Measurements from ENCODE around the gene IL1RAPL1.
A peak's percentile ranks its signal among the peaks of the same experiment; 100 is the strongest.

IL1RAPL1 gene

DNA sequence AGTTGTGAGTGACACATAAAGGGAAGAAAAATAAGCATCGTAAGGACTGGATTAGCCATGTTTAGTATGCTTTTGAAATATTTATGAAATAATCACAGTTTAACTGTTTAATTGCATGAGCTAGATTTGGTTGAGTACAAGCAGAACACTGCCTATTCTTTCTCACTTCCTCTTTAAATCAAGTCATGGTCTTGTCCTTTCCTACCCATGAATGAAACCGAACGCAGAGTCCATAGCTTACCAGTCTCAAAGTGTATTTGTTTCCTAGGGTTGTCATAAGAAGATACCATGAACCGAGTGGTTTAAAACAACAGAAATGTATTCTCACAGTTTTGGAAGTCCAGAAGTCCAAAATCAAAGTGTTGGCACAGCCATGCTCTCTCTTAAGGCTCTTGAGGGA, 944.1 kb downstream of the IL1RAPL1 start:
- peak overlapping the region in 2 of 11 experiments; percentile 57 to 61; a peak in 2 of 22 replicates for H3K4me2 ChIP-seq
- H4K20me1 ChIP-seq, result no peaks in the 10 kb centered on the region
- TF ChIP-seq Cebpa-rat (IDR thresholded peaks at IDR 0.05), result no peak
- peaks cover 0 to 15% (median 0%) of the 10 kb centered on the region in 10 experiments; a peak in 4 of 20 replicates for H3K4me1 ChIP-seq
- H3K27me3 ChIP-seq, result no peaks in the 10 kb centered on the region
- H3K9me3 ChIP-seq (replicated peaks in 1 of 11), result no peaks in the 10 kb centered on the region
- no peak overlapping the region for H3K27ac ChIP-seq
- H3K36me3 ChIP-seq, result no peaks in the 10 kb centered on the region
- no peak overlapping the region for H3K4me3 ChIP-seq
- H3K9ac ChIP-seq, result no peak overlapping the region

- Histone ChIP-seq H3K4me3 (no peak overlapping the region), H3K27me3 (no peaks in the 10 kb centered on the region), H3K9ac (no peak overlapping the region), H3K4me2 (no peak overlapping the region), H3K4me1 (peaks cover 0 to 10% (median 0%) of the 10 kb centered on the region in 10 experiments; a peak in 4 of 20 replicates), H4K20me1 (no peaks in the 10 kb centered on the region), H3K9me3 (replicated peaks in 1 of 11) (no peaks in the 10 kb centered on the region), H3K36me3 (no peaks in the 10 kb centered on the region), H3K27ac (no peak overlapping the region)
- no peak for TF ChIP-seq Cebpa-rat (IDR thresholded peaks at IDR 0.05)
These were observed 948.2 kb downstream of the IL1RAPL1 start for GRCh38 chrX:29535212-29536162.

- H3K27ac ChIP-seq, result no peak overlapping the region
- H3K36me3 ChIP-seq, result no peaks in the 10 kb centered on the region
- H3K27me3 ChIP-seq, result no peaks in the 10 kb centered on the region
- TF ChIP-seq Cebpa-rat (IDR thresholded peaks at IDR 0.05), result no peak
- H3K4me1 ChIP-seq, result no peaks in the 10 kb centered on the region; a peak in 1 of 20 replicates
- no peaks in the 10 kb centered on the region for H3K9me3 ChIP-seq (replicated peaks in 1 of 11)
- no peak overlapping the region for H3K4me2 ChIP-seq
- H3K9ac ChIP-seq, result no peak overlapping the region
- H3K4me3 ChIP-seq, result no peak overlapping the region
- H4K20me1 ChIP-seq, result no peaks in the 10 kb centered on the region
These were observed 953.8 kb downstream of the IL1RAPL1 start for GRCh38 chrX:29541038-29541437.

DNA sequence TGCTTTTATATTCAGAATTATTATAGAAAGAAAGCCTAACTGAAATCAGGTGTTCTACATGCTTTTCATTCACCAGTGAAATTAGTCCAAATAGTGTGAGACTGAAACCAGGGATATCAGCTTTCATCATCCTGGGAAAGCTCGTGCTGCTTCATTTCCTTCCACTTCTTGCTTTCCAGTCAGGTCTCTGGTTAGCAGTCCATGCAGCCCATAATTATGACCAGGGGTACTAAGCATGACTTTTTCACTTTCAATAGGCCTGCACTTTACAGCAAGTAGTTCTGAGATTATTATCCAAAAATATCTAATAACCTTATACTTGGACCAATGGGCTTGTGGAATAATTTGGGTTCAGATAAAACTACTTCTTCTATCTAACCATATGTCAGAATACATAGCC, 954.9 kb downstream of the IL1RAPL1 start:
- H3K4me1 ChIP-seq, result no peaks in the 10 kb centered on the region; a peak in 1 of 20 replicates
- no peak overlapping the region for H3K4me2 ChIP-seq
- no peaks in the 10 kb centered on the region for H4K20me1 ChIP-seq
- TF ChIP-seq Cebpa-rat (IDR thresholded peaks at IDR 0.05), result no peak
- no peaks in the 10 kb centered on the region for H3K9me3 ChIP-seq (replicated peaks in 1 of 11)
- H3K27me3 ChIP-seq, result no peaks in the 10 kb centered on the region
- H3K27ac ChIP-seq, result no peak overlapping the region
- H3K36me3 ChIP-seq, result no peaks in the 10 kb centered on the region
- no peak overlapping the region for H3K4me3 ChIP-seq
- no peak overlapping the region for H3K9ac ChIP-seq

DNA sequence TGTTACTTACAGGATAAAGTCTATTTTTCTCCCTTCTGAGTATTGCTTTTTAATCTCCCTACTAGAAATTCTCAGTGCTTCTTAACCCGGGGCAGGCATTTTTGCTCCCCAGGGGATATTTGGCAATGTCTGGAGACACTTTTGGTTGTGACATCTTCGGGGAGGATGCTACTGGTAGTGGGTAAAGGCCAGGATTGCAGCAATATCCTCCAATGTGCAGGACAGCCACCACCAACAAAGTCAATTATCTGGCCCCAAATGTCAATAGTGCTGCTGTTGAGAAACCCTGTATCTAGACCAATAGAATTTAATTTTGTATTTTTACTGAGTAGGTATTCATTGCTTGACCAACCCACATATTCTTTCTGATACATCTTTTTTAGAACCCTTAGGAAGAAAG, 958.6 kb downstream of the IL1RAPL1 start:
- H3K9me3 ChIP-seq (replicated peaks in 1 of 11), result no peaks in the 10 kb centered on the region
- H4K20me1 ChIP-seq, result no peaks in the 10 kb centered on the region
- no peaks in the 10 kb centered on the region for H3K36me3 ChIP-seq
- no peaks in the 10 kb centered on the region; a peak in 1 of 20 replicates for H3K4me1 ChIP-seq
- H3K4me3 ChIP-seq, result no peak overlapping the region
- peak in 2 of 11 experiments; percentile 32 to 54; a peak in 1 of 22 replicates for TF ChIP-seq Cebpa-rat (IDR thresholded peaks at IDR 0.05)
- H3K9ac ChIP-seq, result no peak overlapping the region
- no peak overlapping the region for H3K27ac ChIP-seq
- peak overlapping the region in 3 of 11 experiments; percentile 16 to 30 (median 22); a peak in 4 of 22 replicates for H3K4me2 ChIP-seq
- no peaks in the 10 kb centered on the region for H3K27me3 ChIP-seq

DNA sequence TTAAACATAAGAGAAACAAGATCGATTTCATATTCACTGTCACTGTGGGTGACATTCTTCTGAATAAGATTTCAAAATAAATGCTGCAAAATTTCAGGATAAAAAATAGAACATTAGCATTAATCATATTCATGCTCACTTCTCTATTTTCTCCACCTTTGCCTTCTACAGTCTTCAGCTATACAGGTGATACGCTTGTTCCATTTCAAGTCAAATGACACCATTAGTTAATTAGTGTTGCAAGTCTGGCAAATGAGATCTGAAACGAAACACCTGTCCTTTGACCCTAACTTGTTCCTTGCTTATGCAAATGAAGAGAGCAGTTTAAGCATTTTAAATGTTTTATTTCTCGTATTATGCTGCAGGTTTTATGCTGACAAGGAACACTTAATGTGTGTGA, 960.6 kb downstream of the IL1RAPL1 start:
- H3K36me3 ChIP-seq, result no peaks in the 10 kb centered on the region
- H3K27ac ChIP-seq, result no peak overlapping the region
- H3K9me3 ChIP-seq (replicated peaks in 1 of 11), result no peaks in the 10 kb centered on the region
- no peak overlapping the region for H3K4me3 ChIP-seq
- no peaks in the 10 kb centered on the region; a peak in 1 of 20 replicates for H3K4me1 ChIP-seq
- H3K9ac ChIP-seq, result no peak overlapping the region
- no peak for TF ChIP-seq Cebpa-rat (IDR thresholded peaks at IDR 0.05)
- H3K4me2 ChIP-seq, result no peak overlapping the region
- H3K27me3 ChIP-seq, result no peaks in the 10 kb centered on the region
- H4K20me1 ChIP-seq, result no peaks in the 10 kb centered on the region

- no peak overlapping the region for H3K9ac ChIP-seq
- no peaks in the 10 kb centered on the region for H3K4me1 ChIP-seq
- no peaks in the 10 kb centered on the region for H4K20me1 ChIP-seq
- H3K9me3 ChIP-seq (replicated peaks in 1 of 11), result peaks cover 0 to 3% (median 0%) of the 10 kb centered on the region in 11 experiments; a peak in 6 of 22 replicates
- no peak overlapping the region for H3K27ac ChIP-seq
- TF ChIP-seq Cebpa-rat (IDR thresholded peaks at IDR 0.05), result no peak
- no peak overlapping the region for H3K4me3 ChIP-seq
- H3K4me2 ChIP-seq, result no peak overlapping the region
- H3K36me3 ChIP-seq, result no peaks in the 10 kb centered on the region
- H3K27me3 ChIP-seq, result no peaks in the 10 kb centered on the region
These were observed 966.3 kb downstream of the IL1RAPL1 start for GRCh38 chrX:29553542-29553941.

- H3K4me3 ChIP-seq, result no peak overlapping the region
- H3K27me3 ChIP-seq, result no peaks in the 10 kb centered on the region
These were observed 968.3 kb downstream of the IL1RAPL1 start for GRCh38 chrX:29555465-29556091.

DNA sequence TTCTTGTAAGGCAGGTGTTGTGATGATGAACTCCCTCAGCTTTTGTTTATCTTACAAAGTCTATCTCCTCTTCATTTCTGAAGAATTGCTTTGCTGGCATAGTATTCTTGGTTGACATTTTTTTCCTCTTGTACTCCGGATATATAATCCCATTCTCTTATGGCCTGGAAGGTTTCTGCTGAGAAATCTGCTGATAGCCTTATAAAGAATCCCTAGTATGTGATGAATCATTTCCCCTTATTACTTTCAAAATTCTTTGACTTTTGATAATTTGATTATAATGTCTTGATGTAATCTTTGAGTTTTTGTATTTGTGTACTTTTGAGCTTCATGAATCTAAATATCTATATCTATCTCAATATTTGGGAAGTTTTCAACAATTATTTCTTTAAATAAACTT, 972.8 kb downstream of the IL1RAPL1 start:
- no peaks in the 10 kb centered on the region for H3K36me3 ChIP-seq
- no peaks in the 10 kb centered on the region for H3K27me3 ChIP-seq
- no peaks in the 10 kb centered on the region for H4K20me1 ChIP-seq
- H3K27ac ChIP-seq, result no peak overlapping the region
- no peak overlapping the region for H3K4me3 ChIP-seq
- no peak for TF ChIP-seq Cebpa-rat (IDR thresholded peaks at IDR 0.05)
- no peak overlapping the region for H3K9ac ChIP-seq
- peaks cover 18 to 34% (median 27%) of the 10 kb centered on the region in 11 experiments for H3K9me3 ChIP-seq (replicated peaks in 1 of 11)
- H3K4me1 ChIP-seq, result no peaks in the 10 kb centered on the region
- no peak overlapping the region for H3K4me2 ChIP-seq

More at GRCh38 chrX:29555465-29556091, 968.3 kb downstream of the IL1RAPL1 start:
- no peaks in the 10 kb centered on the region for H3K36me3 ChIP-seq
- no peak overlapping the region for H3K27ac ChIP-seq
- no peak for TF ChIP-seq Cebpa-rat (IDR thresholded peaks at IDR 0.05)
- H3K9ac ChIP-seq, result no peak overlapping the region
- H4K20me1 ChIP-seq, result no peaks in the 10 kb centered on the region
- H3K9me3 ChIP-seq (replicated peaks in 1 of 11), result peaks cover 9 to 23% (median 17%) of the 10 kb centered on the region in 11 experiments
- H3K4me1 ChIP-seq, result no peaks in the 10 kb centered on the region
- no peak overlapping the region for H3K4me2 ChIP-seq
